Measurements from ENCODE around the gene SEMA3A.

DNA sequence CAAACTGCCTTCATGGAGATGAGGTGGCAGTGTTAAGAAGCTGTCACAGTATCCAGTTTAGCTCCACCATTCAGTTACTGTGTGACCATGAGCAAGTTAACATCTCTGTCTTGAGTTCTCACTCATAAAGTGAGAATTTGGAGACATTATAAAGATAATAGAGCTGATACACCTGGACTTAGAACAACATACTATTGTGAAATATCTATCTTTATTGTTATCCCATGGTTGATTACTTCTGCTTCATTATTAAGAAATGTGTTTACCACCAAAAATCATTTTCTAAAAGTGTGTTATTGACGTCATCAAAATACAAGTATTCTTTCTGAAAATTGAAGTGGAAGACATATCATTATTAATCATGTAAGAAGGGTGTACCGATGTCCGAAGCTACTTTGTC is 166.9 kb downstream of the SEMA3A start:
- TF ChIP-seq POLR2A (IDR thresholded peaks at IDR 0.05) (no peak), CTCF (IDR thresholded peaks at IDR 0.05) (no peak), EP300 (IDR thresholded peaks at IDR 0.05) (no peak)

Measured in sigmoid colon (tissue), 4 donors.